KMS-11 (cell line): ENCODE measurements around the gene LUZP2.

Experiments used
- H2AFZ ChIP-seq: fragments of 200-600 bp; sonication (generic); 2 replicates; pipeline ENCODE4 v1.6.1; 2016; ENCODE audit warnings: antibody characterized with exemption, mixed run types, low read depth
- H3K27ac ChIP-seq: fragments of 200-600 bp; sonication (generic); 2 replicates; pipeline ENCODE4 v1.6.1; 2016; ENCODE audit warnings: mild to moderate bottlenecking, mixed run types
- H3K27me3 ChIP-seq: fragments of 200-600 bp; sonication (generic); 2 replicates; pipeline ENCODE4 v1.6.1; 2017; ENCODE audit warnings: mild to moderate bottlenecking, low read depth, mixed run types, moderate library complexity; ENCODE audit not compliant: insufficient read depth
- H3K36me3 ChIP-seq: fragments of 200-600 bp; sonication (generic); 2 replicates; pipeline ENCODE4 v1.6.1; 2017; ENCODE audit warnings: mild to moderate bottlenecking, mixed run types; ENCODE audit not compliant: insufficient read depth
- H3K4me1 ChIP-seq: fragments of 200-600 bp; sonication (generic); 2 replicates; pipeline ENCODE4 v1.6.1; 2016; ENCODE audit warnings: mild to moderate bottlenecking, low read depth, mixed run types; ENCODE audit not compliant: poor library complexity, severe bottlenecking
- H3K4me2 ChIP-seq: fragments of 200-600 bp; sonication (generic); 2 replicates; pipeline ENCODE4 v1.7.0; 2016; ENCODE audit warnings: mild to moderate bottlenecking, mixed run types
- H3K4me3 ChIP-seq: fragments of 200-600 bp; sonication (generic); IDR thresholded peaks from 2 replicates; pipeline ENCODE4 v1.6.1; 2017; ENCODE audit warnings: low read depth, low read length, mixed read lengths; ENCODE audit not compliant: insufficient read depth
- H3K79me2 ChIP-seq: fragments of 200-600 bp; sonication (generic); 2 replicates; pipeline ENCODE4 v1.6.1; 2016; ENCODE audit warnings: low read depth, mixed run types; ENCODE audit not compliant: insufficient read depth
- H3K9ac ChIP-seq: fragments of 200-600 bp; sonication (generic); 2 replicates; pipeline ENCODE4 v1.6.1; 2016; ENCODE audit warnings: mild to moderate bottlenecking, mixed run types
- H4K20me1 ChIP-seq: fragments of 200-600 bp; sonication (generic); 2 replicates; pipeline ENCODE4 v1.6.1; 2016; ENCODE audit warnings: mild to moderate bottlenecking, mixed run types; ENCODE audit not compliant: insufficient read depth
- CTCF ChIP-seq: fragments of 200-600 bp; sonication (generic); conservative IDR thresholded peaks from 2 replicates; pipeline ENCODE4 v1.6.1; 2017; ENCODE audit warnings: low read depth, mild to moderate bottlenecking, antibody characterized with exemption, low read length, moderate library complexity, mixed read lengths

Gene LUZP2

DNA sequence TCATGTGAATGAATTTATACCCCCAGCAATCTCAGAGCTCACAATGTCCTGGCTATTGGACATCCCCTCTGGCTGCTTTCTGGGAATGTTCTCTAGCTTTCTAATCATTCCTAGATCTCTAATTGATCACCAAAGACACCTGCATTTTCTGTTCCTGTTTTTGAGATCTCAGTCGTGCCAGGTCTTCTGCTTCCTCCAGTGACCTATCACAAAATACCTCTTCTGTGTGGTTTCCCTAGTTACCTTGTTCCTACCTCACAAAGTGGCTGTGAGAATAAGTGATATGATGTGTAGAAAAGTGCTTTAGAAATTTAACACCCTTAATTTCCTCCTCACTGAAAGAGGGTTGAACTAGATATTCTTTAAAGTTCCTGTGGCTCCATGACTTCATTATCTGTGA is 92.2 kb downstream of the LUZP2 start:
- Histone ChIP-seq H3K79me2 (no peaks in the 10 kb centered on the region), H3K4me3 (no peak overlapping the region), H4K20me1 (no peaks in the 10 kb centered on the region), H3K27me3 (no peaks in the 10 kb centered on the region), H3K27ac (no peak overlapping the region), H3K36me3 (no peaks in the 10 kb centered on the region), H3K4me1 (no peaks in the 10 kb centered on the region), H3K4me2 (no peak overlapping the region), H3K9ac (no peak overlapping the region), H2AFZ (no peak overlapping the region)
- no peak for TF ChIP-seq CTCF

DNA sequence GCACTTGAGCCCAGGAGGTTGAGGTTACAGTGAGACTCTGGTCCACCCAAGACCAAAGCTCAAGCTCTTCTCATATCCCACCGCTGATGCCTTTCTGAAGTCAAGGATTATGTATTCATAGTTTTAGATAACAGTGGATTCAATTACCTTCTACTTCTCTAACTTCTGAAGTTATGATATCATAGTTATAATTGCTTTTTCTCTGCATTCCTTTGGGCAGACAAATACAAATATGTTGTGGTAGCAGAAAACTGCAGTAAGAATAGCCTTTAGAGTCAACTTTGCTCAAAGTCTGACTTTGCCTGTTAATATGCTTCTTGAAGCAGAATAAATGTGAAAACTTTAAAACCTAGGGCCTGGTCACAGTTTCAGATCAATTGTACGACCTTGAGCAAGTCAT is 94.4 kb downstream of the LUZP2 start:
- Histone ChIP-seq H3K4me2 (no peak overlapping the region), H3K9ac (no peak overlapping the region), H3K36me3 (no peaks in the 10 kb centered on the region), H3K27ac (no peak overlapping the region), H2AFZ (no peak overlapping the region), H3K4me1 (no peaks in the 10 kb centered on the region), H4K20me1 (no peaks in the 10 kb centered on the region), H3K79me2 (no peaks in the 10 kb centered on the region), H3K27me3 (no peaks in the 10 kb centered on the region), H3K4me3 (no peak overlapping the region)
- no peak for TF ChIP-seq CTCF

- TF ChIP-seq CTCF: no peak
- no peak overlapping the region for H3K4me3 ChIP-seq
- H3K4me1 ChIP-seq: no peaks in the 10 kb centered on the region
- H3K4me2 ChIP-seq: no peak overlapping the region
- no peak overlapping the region for H3K9ac ChIP-seq
- H3K36me3 ChIP-seq: no peaks in the 10 kb centered on the region
- no peak overlapping the region for H3K27ac ChIP-seq
- H3K27me3 ChIP-seq: no peaks in the 10 kb centered on the region
- no peaks in the 10 kb centered on the region for H4K20me1 ChIP-seq
- H2AFZ ChIP-seq: no peak overlapping the region
- H3K79me2 ChIP-seq: no peaks in the 10 kb centered on the region
These were observed 95.5 kb downstream of the LUZP2 start for GRCh38 chr11:24592360-24592759.

GRCh38 chr11:24593332-24593731 is 96.5 kb downstream of the LUZP2 start:
- Histone ChIP-seq H4K20me1 (no peaks in the 10 kb centered on the region), H3K4me2 (no peak overlapping the region), H3K9ac (no peak overlapping the region), H3K36me3 (no peaks in the 10 kb centered on the region), H3K27me3 (no peaks in the 10 kb centered on the region), H3K27ac (no peak overlapping the region), H3K79me2 (no peaks in the 10 kb centered on the region), H3K4me1 (no peaks in the 10 kb centered on the region), H3K4me3 (no peak overlapping the region), H2AFZ (no peak overlapping the region)
- no peak for TF ChIP-seq CTCF

- no peak overlapping the region for H3K27ac ChIP-seq
- H3K27me3 ChIP-seq: no peaks in the 10 kb centered on the region
- no peak for TF ChIP-seq CTCF
- H3K9ac ChIP-seq: no peak overlapping the region
- H3K4me2 ChIP-seq: no peak overlapping the region
- no peaks in the 10 kb centered on the region for H3K79me2 ChIP-seq
- H3K4me3 ChIP-seq: no peak overlapping the region
- no peaks in the 10 kb centered on the region for H3K36me3 ChIP-seq
- H4K20me1 ChIP-seq: no peaks in the 10 kb centered on the region
- no peaks in the 10 kb centered on the region for H3K4me1 ChIP-seq
- H2AFZ ChIP-seq: no peak overlapping the region
These were observed 97.5 kb downstream of the LUZP2 start for GRCh38 chr11:24594401-24594800.
